Stimulated activated CD4-positive, alpha-beta T cell treated with anti-CD3 and anti-CD28 coated beads, Interleukin-1b, Interleukin-23, amount 100 ng/mL, for 1 hour (primary cell): Measurements from ENCODE around the gene LTBP2.

Experiments
- DNase-seq, 2 donors: peaks; one replicate each; pipeline ENCODE4 v3.0.0-alpha.2; 2020; ENCODE audit warnings: low read depth in 2 of 2

Gene LTBP2

GRCh38 chr14:74571901-74572725 lies 39.9 kb downstream of the LTBP2 start:
- DNase-seq: no peak

DNA sequence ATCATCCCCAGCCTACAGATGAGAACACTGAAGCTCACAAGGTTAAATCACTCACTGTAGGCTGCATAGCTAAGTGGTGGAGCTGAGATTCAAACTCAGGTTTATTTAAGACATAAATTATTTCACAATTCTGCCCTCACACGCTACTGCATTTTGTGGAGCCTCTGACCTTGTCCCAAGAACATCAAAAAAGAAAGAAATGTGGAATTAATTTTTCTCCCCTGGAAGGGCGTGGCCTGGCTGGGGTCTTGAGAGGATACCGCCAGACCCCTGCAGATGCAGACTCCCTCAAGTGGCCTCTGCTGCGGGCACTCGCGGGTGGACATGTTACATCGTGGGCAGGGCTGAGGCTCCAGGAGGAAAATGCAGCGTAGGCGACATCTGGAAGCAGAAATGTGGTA lies 40.6 kb downstream of the LTBP2 start:
- DNase-seq: no peak

- DNase-seq: no peak
Measured at GRCh38 chr14:74570696-74571095, 41.3 kb downstream of the LTBP2 start.

DNA sequence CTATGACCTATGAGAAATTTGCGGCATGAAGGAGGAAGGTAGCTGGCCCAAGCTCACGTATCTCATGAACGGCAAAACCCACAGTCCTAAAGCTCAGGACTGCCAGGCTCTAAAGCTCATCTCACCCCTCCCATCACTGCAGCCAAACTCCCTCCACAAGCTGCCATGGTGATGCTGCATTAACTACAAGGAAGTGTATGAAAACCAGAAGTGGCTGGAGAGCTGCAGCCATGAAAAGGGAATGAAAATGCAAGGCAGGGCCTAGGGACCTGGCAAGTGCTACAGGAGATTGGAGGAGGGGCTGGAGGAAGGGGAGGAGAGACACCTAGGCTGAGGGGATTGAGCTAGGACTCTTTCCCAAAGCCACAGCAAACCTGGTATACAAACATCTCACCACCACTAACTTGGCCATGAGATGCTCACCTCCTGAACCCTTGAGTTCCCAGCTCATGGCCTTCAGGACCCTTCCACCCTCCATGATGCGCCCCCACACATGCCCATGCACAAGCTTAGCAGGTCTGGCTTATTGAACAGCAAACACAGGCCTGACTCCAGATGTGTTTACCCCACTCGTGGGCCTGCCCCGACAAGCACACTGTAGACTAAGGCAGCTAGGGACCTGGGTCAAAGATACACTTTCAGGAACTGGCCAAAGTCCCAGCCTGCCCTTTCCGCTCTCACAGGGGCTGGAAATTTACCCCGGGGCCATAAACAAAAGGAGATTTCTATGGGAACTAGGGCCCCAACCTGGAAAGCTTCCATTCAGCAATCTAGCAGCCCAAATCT lies 42.0 kb downstream of the LTBP2 start:
- DNase-seq: no peak

GRCh38 chr14:74569387-74569786 lies 42.6 kb downstream of the LTBP2 start:
- DNase-seq: no peak

DNA sequence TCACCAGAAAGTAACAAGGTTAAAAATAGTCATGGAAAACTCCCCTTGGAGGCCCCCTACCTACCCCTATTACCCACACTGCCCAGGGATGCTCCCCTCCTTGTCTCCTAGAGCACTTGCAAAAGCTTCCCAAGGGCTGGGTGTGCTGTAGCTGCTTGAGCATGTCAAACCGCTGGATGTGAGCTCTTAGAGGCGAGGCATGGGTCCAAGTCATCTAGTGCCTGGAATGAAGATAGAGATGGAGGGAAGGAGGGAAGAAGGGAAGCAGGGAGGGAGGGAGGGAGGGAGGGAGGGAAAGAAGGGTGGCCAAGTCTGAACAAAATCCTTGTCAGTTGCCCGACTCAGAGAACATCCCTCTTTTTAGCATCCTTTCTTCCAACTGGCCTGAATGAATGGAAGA lies 43.1 kb downstream of the LTBP2 start:
- no peak for DNase-seq

DNA sequence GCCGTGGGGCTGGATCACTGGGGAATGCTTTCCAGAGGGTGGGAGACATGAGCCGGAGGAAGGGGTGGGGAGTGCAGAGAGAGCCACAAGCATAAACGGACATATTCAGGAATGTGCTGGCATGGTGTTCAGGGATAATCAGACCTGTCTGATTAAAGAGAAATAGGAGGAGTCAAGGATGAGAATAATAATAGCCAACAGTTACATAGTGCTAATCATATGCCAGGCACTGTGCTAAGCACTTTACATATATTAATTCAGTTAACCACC lies 43.7 kb downstream of the LTBP2 start:
- DNase-seq: no peak

DNA sequence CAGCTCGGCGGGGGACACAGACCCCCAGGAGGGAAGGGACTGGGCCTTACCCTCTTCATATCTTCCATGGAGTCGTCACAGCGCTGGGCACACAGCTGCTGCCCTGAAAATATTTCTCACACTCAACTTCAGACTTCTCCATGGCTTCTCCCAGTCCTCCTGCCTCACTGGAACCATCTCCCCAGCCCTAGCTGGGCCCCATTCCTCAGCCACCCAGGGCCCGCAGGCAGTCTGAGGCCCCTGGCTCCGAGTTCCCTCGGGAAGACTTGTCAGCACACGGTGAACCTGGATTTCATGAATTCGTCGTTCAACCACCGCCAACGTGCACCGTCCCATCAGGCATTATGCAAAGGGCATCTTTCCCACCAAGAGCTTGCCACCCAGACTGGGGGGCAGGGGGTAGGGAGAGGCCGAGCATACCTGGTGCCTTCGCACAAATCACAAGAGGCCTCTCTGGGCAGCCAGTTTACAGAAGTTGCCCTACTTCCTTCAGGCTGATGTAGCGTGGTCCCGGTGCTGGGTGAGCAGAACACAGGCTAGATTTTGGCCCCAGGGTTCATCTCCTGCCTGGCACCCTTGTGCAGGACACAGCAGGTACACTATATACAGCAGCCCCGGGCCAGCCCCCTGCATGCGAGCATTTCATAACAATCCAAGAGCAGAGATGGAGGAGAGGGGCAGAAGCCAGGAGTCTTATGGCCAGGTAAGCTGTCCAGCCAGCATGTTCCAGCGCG lies 44.2 kb downstream of the LTBP2 start:
- no peak for DNase-seq

- DNase-seq: no peak
Measured at GRCh38 chr14:74567219-74567618, 44.8 kb downstream of the LTBP2 start.

GRCh38 chr14:74566174-74567141 lies 45.6 kb downstream of the LTBP2 start:
- DNase-seq: no peak

DNA sequence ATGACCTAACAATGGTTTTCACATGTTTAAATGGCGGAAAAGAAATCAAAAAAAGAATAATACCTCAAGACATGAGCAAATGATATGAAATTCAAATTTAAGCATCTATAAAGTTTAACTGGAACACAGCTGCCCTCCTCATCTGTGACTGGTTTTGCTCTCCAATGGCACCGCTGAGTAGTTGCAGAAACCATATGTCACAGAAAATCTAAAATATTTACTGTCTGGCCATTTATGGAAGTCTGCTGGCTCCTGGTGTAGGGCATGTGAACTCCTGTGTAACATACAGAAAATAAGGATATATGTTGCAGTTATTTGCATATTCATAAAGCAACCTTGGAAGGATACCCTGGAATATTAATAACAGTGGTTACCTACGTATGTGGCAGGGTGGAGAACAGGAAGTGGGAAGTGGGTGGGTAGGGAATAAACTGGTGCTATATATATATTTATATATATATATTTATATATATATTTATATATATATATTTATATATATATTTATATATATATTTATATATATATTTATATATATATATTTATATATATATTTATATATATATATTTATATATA lies 48.4 kb downstream of the LTBP2 start:
- DNase-seq: no peak

DNA sequence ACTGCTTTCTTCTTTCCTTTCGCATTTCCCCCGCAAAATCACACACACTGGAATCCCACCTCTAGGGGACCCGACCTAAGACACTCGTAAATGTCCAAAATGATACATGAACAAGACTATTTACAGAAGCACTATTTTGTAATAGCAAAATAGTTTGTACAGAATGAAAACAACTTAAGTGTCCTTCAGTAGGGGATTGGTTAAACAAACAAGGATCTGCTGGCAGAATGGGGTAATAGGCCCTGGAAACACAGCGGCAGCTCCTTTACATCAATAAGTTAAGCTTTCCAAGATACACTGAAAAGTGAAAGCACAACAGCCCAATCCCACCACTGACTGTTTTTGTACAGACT lies 48.8 kb downstream of the LTBP2 start:
- no peak for DNase-seq

DNA sequence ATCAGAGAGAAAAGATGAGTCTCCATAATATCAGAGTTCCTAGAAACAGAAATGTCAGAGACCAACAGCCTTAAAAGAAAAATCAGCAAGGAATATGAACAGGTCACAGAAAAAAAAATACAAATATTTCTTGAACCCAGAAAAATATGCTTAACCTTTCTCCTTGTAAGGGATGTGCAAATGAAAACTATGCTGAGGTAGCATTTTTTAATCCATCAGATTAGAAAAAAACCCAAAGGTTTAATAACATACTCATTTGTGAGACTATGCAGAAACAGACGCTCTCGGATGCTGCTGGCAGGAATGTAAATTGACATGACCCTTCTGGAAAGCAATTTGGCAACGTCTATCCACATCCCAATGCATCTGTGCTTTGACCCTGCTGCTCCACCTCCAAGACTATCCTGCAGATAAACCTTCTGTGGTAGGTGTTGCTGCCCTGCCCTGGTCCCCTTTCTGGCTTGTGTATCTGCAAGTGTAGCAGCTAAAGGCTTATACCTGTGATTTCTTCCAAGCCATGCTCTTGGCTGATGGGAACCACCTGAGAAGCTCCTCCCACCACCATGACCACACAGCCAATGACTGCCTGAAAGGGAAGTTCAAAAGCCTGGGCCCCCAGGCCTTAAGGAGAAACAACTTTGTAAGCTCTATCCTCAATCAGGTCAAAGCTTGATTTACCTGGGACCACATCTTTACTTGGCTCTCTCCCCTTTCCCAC lies 49.4 kb downstream of the LTBP2 start:
- DNase-seq: no peak

GRCh38 chr14:74558655-74559054 lies 53.4 kb downstream of the LTBP2 start:
- no peak for DNase-seq

- no peak for DNase-seq
Measured at GRCh38 chr14:74557691-74558090, 54.3 kb downstream of the LTBP2 start.

DNA sequence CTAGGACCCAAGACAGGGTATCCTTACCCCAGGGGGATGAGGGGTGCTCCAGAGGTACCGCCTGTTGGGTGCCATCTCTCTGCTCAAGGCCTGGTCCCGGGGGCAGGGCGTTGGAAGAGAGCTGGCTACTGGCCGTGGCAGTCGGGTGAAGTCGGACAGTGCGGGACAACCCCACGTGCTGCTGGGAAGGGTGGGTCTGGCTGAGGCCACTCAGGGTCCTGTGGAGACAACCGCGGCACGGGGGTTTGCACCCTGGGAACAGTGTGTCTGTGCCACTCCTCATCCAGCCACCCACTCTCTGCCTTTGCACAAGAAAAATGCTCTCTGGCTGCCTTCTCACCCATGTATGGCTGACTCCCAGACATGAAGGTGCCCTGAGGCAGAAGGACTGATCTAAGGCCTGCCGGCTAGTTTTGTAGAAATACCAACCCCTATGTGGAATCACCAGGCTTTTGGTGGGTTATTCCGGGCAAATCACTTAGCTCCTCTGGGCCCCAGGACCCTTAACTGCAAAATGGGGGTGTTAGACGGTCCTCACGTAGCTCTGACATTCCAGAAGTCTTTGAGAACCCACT lies 56.5 kb downstream of the LTBP2 start:
- DNase-seq: no peak

GRCh38 chr14:74554742-74555362 lies 57.2 kb downstream of the LTBP2 start:
- DNase-seq: no peak

GRCh38 chr14:74552623-74553022 lies 59.4 kb downstream of the LTBP2 start:
- DNase-seq: no peak

- no peak for DNase-seq
Measured at GRCh38 chr14:74551431-74552371, 60.3 kb downstream of the LTBP2 start.
